NB4 (cell line): ENCODE measurements around the gene NR1D2.
"Not testable (repeated sequence)": the region's sequence is repeated elsewhere in the genome, so short reads cannot be mapped to it uniquely, and the experiment has no call there.

Experiments
- DNase-seq: peaks from one replicate; pipeline ENCODE4 v3.0.0; 2010; ENCODE audit warnings: low read depth
- H3K4me3 ChIP-seq: one replicate; pipeline ENCODE4 v1.5.1; 2011; ENCODE audit warnings: mild to moderate bottlenecking, low read depth, low read length, moderate library complexity
- MYC ChIP-seq: IDR thresholded peaks from 2 replicates; pipeline ENCODE4 v1.6.1; 2011; ENCODE audit warnings: low read depth, low read length
- POLR2A ChIP-seq: IDR thresholded peaks from 2 replicates; pipeline ENCODE4 v1.6.1; 2011; ENCODE audit warnings: mild to moderate bottlenecking; ENCODE audit not compliant: insufficient read length; ENCODE audit errors: extremely low read depth
- TF ChIP-seq, protein P1 (sequence below): IDR thresholded peaks from 2 replicates; pipeline ENCODE4 v1.6.1; 2011; ENCODE audit warnings: low read depth, low read length
- TF ChIP-seq, protein P2 (sequence below): IDR thresholded peaks from one replicate; pipeline ENCODE4 v1.5.1; 2012; ENCODE audit warnings: low read depth, low read length

NR1D2 gene

DNA sequence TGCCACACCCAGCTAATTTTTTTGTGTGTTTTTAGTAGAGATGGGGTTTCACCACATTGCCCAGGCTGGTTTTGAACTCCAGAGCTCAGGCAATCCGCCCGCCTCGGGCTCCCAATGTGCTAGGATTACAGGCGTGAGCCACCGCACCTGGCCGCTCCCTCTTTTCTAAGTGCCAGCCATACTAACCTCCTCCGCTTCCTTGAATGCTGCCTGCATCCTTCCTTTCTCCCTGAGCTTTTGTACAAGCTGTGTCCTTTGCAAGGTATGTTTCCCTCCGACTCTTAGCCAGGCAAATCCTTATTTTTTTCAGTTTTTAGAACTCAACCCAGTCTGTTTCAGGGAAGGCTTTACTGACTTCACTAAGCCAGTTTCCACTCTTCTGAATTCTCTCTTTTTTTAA, 60.6 kb downstream of the NR1D2 start:
- TF ChIP-seq MYC (no peak), POLR2A (no peak)
- TF ChIP-seq, protein P1, sequence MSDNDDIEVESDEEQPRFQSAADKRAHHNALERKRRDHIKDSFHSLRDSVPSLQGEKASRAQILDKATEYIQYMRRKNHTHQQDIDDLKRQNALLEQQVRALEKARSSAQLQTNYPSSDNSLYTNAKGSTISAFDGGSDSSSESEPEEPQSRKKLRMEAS: no peak
- TF ChIP-seq, protein P2, sequence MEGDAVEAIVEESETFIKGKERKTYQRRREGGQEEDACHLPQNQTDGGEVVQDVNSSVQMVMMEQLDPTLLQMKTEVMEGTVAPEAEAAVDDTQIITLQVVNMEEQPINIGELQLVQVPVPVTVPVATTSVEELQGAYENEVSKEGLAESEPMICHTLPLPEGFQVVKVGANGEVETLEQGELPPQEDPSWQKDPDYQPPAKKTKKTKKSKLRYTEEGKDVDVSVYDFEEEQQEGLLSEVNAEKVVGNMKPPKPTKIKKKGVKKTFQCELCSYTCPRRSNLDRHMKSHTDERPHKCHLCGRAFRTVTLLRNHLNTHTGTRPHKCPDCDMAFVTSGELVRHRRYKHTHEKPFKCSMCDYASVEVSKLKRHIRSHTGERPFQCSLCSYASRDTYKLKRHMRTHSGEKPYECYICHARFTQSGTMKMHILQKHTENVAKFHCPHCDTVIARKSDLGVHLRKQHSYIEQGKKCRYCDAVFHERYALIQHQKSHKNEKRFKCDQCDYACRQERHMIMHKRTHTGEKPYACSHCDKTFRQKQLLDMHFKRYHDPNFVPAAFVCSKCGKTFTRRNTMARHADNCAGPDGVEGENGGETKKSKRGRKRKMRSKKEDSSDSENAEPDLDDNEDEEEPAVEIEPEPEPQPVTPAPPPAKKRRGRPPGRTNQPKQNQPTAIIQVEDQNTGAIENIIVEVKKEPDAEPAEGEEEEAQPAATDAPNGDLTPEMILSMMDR: no peak
- no peak for DNase-seq
- no peak overlapping the region for H3K4me3 ChIP-seq

DNA sequence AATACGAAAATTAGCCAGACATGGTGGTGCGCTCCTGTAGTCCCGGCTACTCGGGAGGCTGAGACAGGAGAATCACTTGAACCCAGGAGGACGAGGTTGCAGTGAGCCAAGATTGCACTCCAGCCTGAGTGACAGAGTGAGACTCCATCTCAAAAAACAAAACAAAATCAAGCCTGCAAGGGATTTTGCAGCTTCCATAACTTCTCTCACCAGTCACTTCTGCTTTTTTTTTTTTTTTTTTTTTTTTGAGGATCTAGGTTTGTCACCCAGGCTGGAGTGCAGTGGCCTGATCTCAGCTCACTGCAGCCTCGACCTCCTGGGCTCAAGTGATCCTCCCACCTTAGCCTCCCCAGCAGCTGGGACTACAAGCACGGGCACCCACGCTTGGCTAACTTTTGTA, 65.7 kb downstream of the NR1D2 start:
- H3K4me3 ChIP-seq, DNase-seq: not testable (repeated sequence)

DNA sequence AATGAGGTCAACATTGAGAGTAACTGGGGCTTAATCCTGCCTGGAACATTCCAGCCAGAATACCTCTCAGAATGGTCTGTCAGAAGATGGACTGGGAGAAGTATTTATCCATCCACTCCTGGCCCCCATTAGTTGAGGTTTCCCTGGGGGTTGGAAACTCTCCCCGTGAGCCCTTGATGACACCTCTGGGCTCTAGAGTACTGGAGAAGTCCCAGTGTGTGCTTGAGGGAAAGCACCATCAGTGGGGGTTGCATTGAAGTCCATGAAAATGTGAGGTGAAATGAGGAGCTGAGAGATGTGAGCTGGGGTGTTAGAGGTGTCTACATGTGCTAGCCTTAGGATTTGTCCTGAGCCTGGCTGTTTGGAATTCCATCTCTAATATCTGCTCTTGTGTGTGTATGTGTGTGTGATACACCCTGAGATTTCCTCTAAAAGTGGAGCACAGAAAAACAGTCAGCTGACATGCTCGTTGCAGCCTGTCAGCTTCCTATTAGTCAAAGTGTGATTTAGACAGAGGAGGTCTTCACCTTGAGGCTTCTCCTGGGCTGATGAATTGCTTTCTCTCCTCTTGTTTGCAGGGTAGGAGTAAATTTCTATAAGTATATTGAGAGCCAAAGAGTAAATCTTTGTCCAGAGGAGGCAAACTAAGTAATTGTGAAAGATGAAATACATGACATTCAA, 67.6 kb downstream of the NR1D2 start:
- no peak for DNase-seq
- H3K4me3 ChIP-seq: no peak overlapping the region
- TF ChIP-seq, protein P1: no peak

DNA sequence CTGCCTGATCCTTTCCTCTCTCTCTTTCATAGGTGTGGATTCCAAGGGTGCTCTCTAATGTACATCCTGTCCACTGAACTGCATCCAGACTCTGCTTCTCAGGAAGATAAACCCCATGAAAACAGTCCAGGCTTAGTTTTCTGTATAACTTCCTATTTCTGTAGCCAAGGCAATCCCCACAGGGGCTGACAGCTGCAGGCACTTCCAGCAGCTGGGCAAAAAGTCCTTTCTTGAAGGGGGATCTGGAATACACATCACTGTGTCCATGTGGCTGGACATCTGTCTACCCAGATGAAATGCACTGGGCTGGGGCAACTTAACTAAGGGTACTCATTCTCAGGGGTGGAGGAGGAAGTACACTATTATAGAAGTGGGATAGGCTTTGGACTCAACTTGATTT, 72.2 kb downstream of the NR1D2 start:
- H3K4me3 ChIP-seq: no peak overlapping the region
- no peak for DNase-seq
- no peak for TF ChIP-seq MYC
- TF ChIP-seq, protein P2: no peak
- TF ChIP-seq POLR2A: no peak
- TF ChIP-seq, protein P1: no peak

DNA sequence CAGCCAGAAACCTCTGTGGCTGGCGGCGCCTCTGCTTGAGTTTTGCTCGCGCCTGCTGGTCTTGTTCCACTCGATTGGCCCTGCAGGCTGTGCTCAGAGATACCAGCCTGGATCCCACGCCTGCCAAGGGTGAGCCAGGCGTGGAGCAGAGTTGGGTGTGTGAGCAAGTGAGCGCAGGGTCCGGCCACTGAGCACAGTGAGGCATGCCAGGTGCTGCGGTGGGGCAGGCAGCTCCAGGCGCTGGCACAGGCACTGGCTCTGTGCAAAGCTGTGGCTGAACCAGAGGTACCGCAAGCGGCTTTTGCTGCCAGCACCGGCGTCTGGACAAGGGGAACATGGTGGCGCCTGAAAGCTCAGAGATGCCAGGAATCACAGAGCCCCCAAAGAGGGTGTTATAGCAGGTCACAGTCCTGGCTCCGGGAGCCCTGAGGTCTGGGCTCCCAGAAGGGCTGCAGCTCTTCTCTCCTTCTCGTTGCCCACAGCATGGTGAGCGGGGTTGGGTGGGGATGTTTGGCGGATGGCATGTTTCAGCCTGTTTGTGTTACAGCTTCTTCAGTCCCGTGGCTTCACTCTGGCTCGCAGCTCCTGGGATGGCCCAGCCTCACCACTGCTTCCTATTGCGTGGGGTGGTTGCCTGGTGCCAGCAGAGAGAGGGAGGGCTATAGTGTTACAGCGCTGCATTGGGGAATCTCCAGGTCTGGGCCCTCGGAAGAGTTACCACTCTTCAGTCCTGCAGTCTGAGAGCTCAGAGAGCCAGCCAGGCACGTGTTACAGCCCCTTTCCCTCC, 73.9 kb downstream of the NR1D2 start:
- DNase-seq: no peak
- H3K4me3 ChIP-seq: no peak overlapping the region
- TF ChIP-seq MYC (no peak), POLR2A (no peak)
- TF ChIP-seq, protein P2: no peak
- TF ChIP-seq, protein P1: no peak

DNA sequence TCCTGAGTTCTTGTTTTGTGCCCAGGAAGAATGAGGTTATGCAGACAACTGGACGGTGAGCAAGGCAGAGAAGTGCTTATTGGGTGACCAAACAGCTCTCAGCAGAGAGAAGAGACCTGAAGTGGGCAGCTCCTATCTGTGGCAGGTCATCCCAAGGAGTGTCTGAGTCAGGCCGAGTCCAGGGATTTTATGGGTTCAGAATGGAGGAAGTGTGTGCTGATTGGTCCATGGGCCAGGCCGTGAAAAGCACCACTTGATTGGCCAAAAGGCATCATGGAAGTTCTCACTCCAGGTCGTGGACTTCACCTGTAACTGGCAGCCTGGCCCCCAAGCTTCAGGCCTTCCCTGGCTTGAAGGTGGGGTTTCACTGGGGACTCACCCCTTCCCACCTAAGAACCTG, 74.5 kb downstream of the NR1D2 start:
- no peak for DNase-seq
- H3K4me3 ChIP-seq: no peak overlapping the region
- TF ChIP-seq POLR2A: no peak
- TF ChIP-seq, protein P1: no peak
- no peak for TF ChIP-seq MYC
- TF ChIP-seq, protein P2: no peak
